K562 (cell line): ENCODE measurements around the gene WIPF2. TPM values are rescaled to one million over a fixed set of nuclear protein-coding genes. Genes with fewer than 3 reads are reported as not detected.
A peak's percentile ranks its signal among the peaks of the same experiment; 100 is the strongest.

Experiments
- ARID3B ChIP-seq: fragments of 250-450 bp; sonication (Bioruptor Pico); IDR thresholded peaks from 2 replicates; pipeline ENCODE4 v1.4.0; 2020; ENCODE audit warnings: borderline replicate concordance
- CTCF ChIP-seq, 3 experiments: IDR thresholded peaks in 2 of 3; conservative IDR thresholded peaks in 1 of 3; 2 replicates each; pipeline ENCODE4 v1.5.1; 2011 to 2012; ENCODE audit warnings: low read length in 3 of 3, mild to moderate bottlenecking in 3 of 3, control low read depth in 2 of 3, improper control_type of control experiment in 1 of 3, inconsistent platforms in 1 of 3, low read depth in 1 of 3, mixed read lengths in 1 of 3, moderate library complexity in 1 of 3; ENCODE audit not compliant: insufficient read depth in 2 of 3
- FOXM1 ChIP-seq, 2 experiments: fragments of 450-650 bp in 1 of 2; sonication (generic) in 1 of 2; formaldehyde crosslinking in 1 of 2; IDR thresholded peaks; 2 replicates each; pipeline versions ENCODE4 v1.6.1 to v1.9.0; 2017 to 2022; ENCODE audit warnings: low read depth in 2 of 2, mild to moderate bottlenecking in 2 of 2, missing genetic modification reagents in 1 of 2, moderate library complexity in 1 of 2
- HBP1 ChIP-seq: fragments of 450-650 bp; formaldehyde crosslinking; IDR thresholded peaks from 2 replicates; pipeline ENCODE4 v1.4.0; 2022; ENCODE audit warnings: missing genetic modification characterization
- HES1 ChIP-seq: fragments of 450-650 bp; IDR thresholded peaks from 2 replicates; pipeline ENCODE4 v1.6.1; 2016; ENCODE audit warnings: low read depth, mild to moderate bottlenecking, moderate library complexity
- MYC ChIP-seq, 2 experiments: fragments of 250-450 bp in 1 of 2; sonication (Bioruptor Pico) in 1 of 2; IDR thresholded peaks; 2 replicates each; pipeline versions ENCODE4 v1.5.1 to v1.6.1; 2012 to 2021; ENCODE audit warnings: low read depth in 2 of 2, borderline replicate concordance in 1 of 2, improper control_type of control experiment in 1 of 2, low read length in 1 of 2, mild to moderate bottlenecking in 1 of 2, moderate library complexity in 1 of 2
- NR0B1 ChIP-seq: fragments of 450-650 bp; IDR thresholded peaks from one replicate; pipeline ENCODE4 v1.6.1; 2018; ENCODE audit warnings: mild to moderate bottlenecking, moderate library complexity; ENCODE audit not compliant: partially characterized antibody
- PRMT5 ChIP-seq: sonication (generic); formaldehyde crosslinking; IDR thresholded peaks from 2 replicates; pipeline ENCODE4 v1.5.0; 2020; ENCODE audit warnings: missing genetic modification reagents
- RFX1 ChIP-seq: fragments of 450-650 bp; IDR thresholded peaks from 2 replicates; pipeline ENCODE4 v1.6.1; 2016; ENCODE audit warnings: mild to moderate bottlenecking, moderate library complexity
- TFAP4 ChIP-seq: sonication (generic); formaldehyde crosslinking; IDR thresholded peaks from 2 replicates; pipeline ENCODE4 v1.8.0; 2022; ENCODE audit warnings: missing genetic modification reagents, mild to moderate bottlenecking, moderate library complexity, borderline replicate concordance
- ZBTB43 ChIP-seq: sonication (generic); formaldehyde crosslinking; IDR thresholded peaks from 2 replicates; pipeline ENCODE4 v1.8.0; 2023; ENCODE audit warnings: mild to moderate bottlenecking, missing genetic modification reagents
- ZNF175 ChIP-seq: fragments of 200-800 bp; sonication (Bioruptor generic); IDR thresholded peaks from 2 replicates; pipeline ENCODE4 v1.6.1; 2016; ENCODE audit warnings: low read depth, mild to moderate bottlenecking, missing genetic modification characterization, missing compliant biosample characterization
- ZNF384 ChIP-seq: IDR thresholded peaks from 2 replicates; pipeline ENCODE4 v1.6.1; 2012; ENCODE audit warnings: low read depth, low read length, improper control_type of control experiment
- ZNF79 ChIP-seq: fragments of 250-450 bp; sonication (Bioruptor Pico); IDR thresholded peaks from 2 replicates; pipeline ENCODE4 v1.4.0; 2020; ENCODE audit warnings: low read depth, mild to moderate bottlenecking, moderate library complexity
- polyA plus RNA-seq, 8 experiments: library from polyadenylated mRNA; depleted of rRNA in 4 of 8; stranded (reverse) in 5 of 8; unstranded in 3 of 8; fragments of >200 nt; fragmentation: Nextera tagmentation in 2 of 8; fragmentation: Illumina TruSeq in 1 of 8; extraction: Ambion mirVana in 2 of 8; extraction: Trizol in 1 of 8; gene quantifications; 2 replicates each; pipeline versions ENCODE4 v1.2.1 to v1.2.3, GENCODE V29; 2011 to 2014; ENCODE audit warnings: inconsistent platforms in 1 of 8, missing spikeins in 1 of 8
- total RNA-seq, 7 experiments: library from RNA; depleted of rRNA in 6 of 7; stranded (reverse); fragments of >200 nt in 6 of 7; fragmentation: Illumina TruSeq in 2 of 7; extraction: Trizol in 2 of 7; gene quantifications; 2 replicates each; pipeline versions ENCODE4 v1.2.1 to v1.2.3, GENCODE V29; 2011 to 2021; ENCODE audit warnings: low replicate concordance in 1 of 7

The WIPF2 gene
- total and polyA plus RNA-seq, 9 of the 15 experiments (the other 6 are each of a cell fraction or from before 2014, with no cell fraction given) = 3.6 to 15.0 (median 5.3) TPM

GRCh38 chr17:40322358-40323315, 103.5 kb downstream of the WIPF2 start (continued):
- peak; percentile 68; the same call in 1 of the 2 replicates for TF ChIP-seq FOXM1 (IDR thresholded peaks at IDR 0.05; ENCODE audit: low read depth)
- no peak for TF ChIP-seq FOXM1 (CRISPR knock-in tag; IDR thresholded peaks at IDR 0.05; ENCODE audit: low read depth)
- TF ChIP-seq ARID3B (CRISPR knock-in tag) = no peak
- peak; percentile 98 for TF ChIP-seq ZNF384
- TF ChIP-seq CTCF (IDR thresholded peaks at IDR 0.05 in 2 of 3, conservative IDR thresholded peaks at IDR 0.05 in 1 of 3; ENCODE audit: insufficient read depth in 2 of 3, low read depth in 1 of 3, low read length in 3 of 3) = no peak
- TF ChIP-seq NR0B1 = no peak
- no peak for TF ChIP-seq HES1
- TF ChIP-seq ZBTB43 (CRISPR knock-in tag) = no peak
- 0 out of 2 replicates have a peak, but pooled peaks have one; percentile 61 for TF ChIP-seq ZNF175
- TF ChIP-seq TFAP4 (CRISPR knock-in tag) = peak; percentile 65; the same call in 1 of the 2 replicates
- 0 out of 2 replicates have a peak, but pooled peaks have one; percentile 43 for TF ChIP-seq MYC (IDR thresholded peaks at IDR 0.05; ENCODE audit: low read depth, low read length)
- no peak for TF ChIP-seq MYC (CRISPR knock-in tag; IDR thresholded peaks at IDR 0.05; ENCODE audit: borderline replicate concordance, low read depth)
- TF ChIP-seq PRMT5 (CRISPR knock-in tag) = no peak
- peak; percentile 98 for TF ChIP-seq RFX1
- TF ChIP-seq HBP1 (CRISPR knock-in tag) = no peak
- TF ChIP-seq ZNF79 = no peak
